Ovary (tissue), 9 donors: Measurements from ENCODE around the gene AKNAD1. TPM values are rescaled to one million over a fixed set of nuclear protein-coding genes. Genes with fewer than 3 reads are reported as not detected.

Source experiments
- DNase-seq, 5 donors: peaks; one replicate each; pipeline ENCODE4 v3.0.0-alpha.2; 2019 to 2020
- H3K27ac ChIP-seq, 2 donors: fragments of 200-600 bp; one replicate each; pipeline versions ENCODE4 v1.5.1 to v1.8.0; 2019 to 2022
- H3K27me3 ChIP-seq: fragments of 200-600 bp; one replicate; pipeline ENCODE4 v1.8.0; 2022
- H3K36me3 ChIP-seq: fragments of 200-600 bp; sonication (generic); one replicate; pipeline ENCODE4 v1.5.1; 2019
- H3K4me1 ChIP-seq: one replicate; pipeline ENCODE4 v1.8.1; 2013; ENCODE audit warnings: mild to moderate bottlenecking, moderate library complexity; ENCODE audit not compliant: insufficient read depth
- H3K4me3 ChIP-seq: fragments of 200-600 bp; sonication (generic); one replicate; pipeline ENCODE4 v1.5.1; 2017
- H3K9me3 ChIP-seq, 2 donors: fragments of 200-600 bp in 1 of 2; sonication (generic) in 1 of 2; one replicate each; pipeline versions ENCODE4 v1.5.1 to v1.8.1; 2013 to 2019; ENCODE audit warnings: mild to moderate bottlenecking in 1 of 2, moderate library complexity in 1 of 2
- CTCF ChIP-seq, 3 donors: fragments of 450-650 bp in 2 of 3; fragments of 200-600 bp in 1 of 3; IDR thresholded peaks; one replicate each; pipeline versions ENCODE4 v1.5.1 to v1.8.0; 2016 to 2022; ENCODE audit warnings: antibody characterized with exemption in 3 of 3, mild to moderate bottlenecking in 1 of 3
- EP300 ChIP-seq: sonication (generic); formaldehyde crosslinking; IDR thresholded peaks from one replicate; pipeline ENCODE4 v1.6.1; 2017; ENCODE audit warnings: antibody characterized with exemption
- POLR2A ChIP-seq: fragments of 450-650 bp; IDR thresholded peaks from one replicate; pipeline ENCODE4 v1.6.1; 2017; ENCODE audit warnings: antibody characterized with exemption, mild to moderate bottlenecking, moderate library complexity
- WGBS, 3 donors: extraction: QIAGEN DNeasy Blood & Tissue Kit in 1 of 3; methylation state at CpG; one replicate each; pipeline versions ENCODE4 v1.1.5 to v1.1.7; 2013 to 2017; 5-methylcytosine and 5-hydroxymethylcytosine counted together
- intact Hi-C, 4 donors: fragments of 100-400 bp; cut with DNase I; formaldehyde crosslinking; loops; one replicate each; pipeline versions ENCODE4 v1.11.0 to v1.15.1; 2022 to 2023
- polyA plus RNA-seq, 2 donors: library from polyadenylated mRNA; stranded (reverse); fragments of 200-250 nt in 1 of 2; fragments of 350-450 nt in 1 of 2; fragmentation: Illumina TruSeq in 1 of 2; extraction: RNeasy Lipid Tissue Mini Kit (QIAGEN cat#74804) in 1 of 2; gene quantifications; one replicate each; pipeline ENCODE4 v1.2.3, GENCODE V29; 2013 to 2014
- total RNA-seq, 7 donors: library from RNA; depleted of rRNA in 2 of 7; stranded (reverse); fragments of >200 nt in 2 of 7; fragmentation: NEBNext Ultra II Directional in 3 of 7; extraction: Animal tissue kit (Norgen Biotek cat#: 25700) in 3 of 7; gene quantifications; one replicate each; pipeline versions ENCODE4 v1.1.0 to v1.2.4, GENCODE V29; 2016 to 2023
- donor health status: DM: no; HTN: no; CAD: no; lungs with moderate emphysema.
- donor health status: DM: no; HTN: no; CAD: no.
- donor health status: Bipolar disorder and iron deficiency.
- donor health status: DM: yes; HTN: yes; CAD: no.
- donor health status: DM: no; HTN: no; CAD: no.
- donor health status: DM: yes; HTN: yes; CAD: no.

Gene AKNAD1
- total and polyA plus RNA-seq, 9 donors: 0.08 to 0.20 TPM; not detected in 7

- no peaks in the 10 kb centered on the region for H3K4me1 ChIP-seq
- intact Hi-C loops: loop anchor here in 1 of 4 donors (2.0 kb wide), 1 partner anchor 53 kb away; no protein-coding TSS in a partner anchor
Measured at GRCh38 chr1:108843390-108844137, 13.3 kb downstream of the AKNAD1 start.

GRCh38 chr1:108842525-108843181 lies 14.2 kb downstream of the AKNAD1 start:
- H3K4me1 ChIP-seq: no peaks in the 10 kb centered on the region
- no peaks in the 10 kb centered on the region for H3K36me3 ChIP-seq
- H3K27me3 ChIP-seq: no peaks in the 10 kb centered on the region
- no peak overlapping the region for H3K27ac ChIP-seq
- DNase-seq: no peak
- TF ChIP-seq EP300: no peak
- no peak for TF ChIP-seq POLR2A
- TF ChIP-seq CTCF (IDR thresholded peaks at IDR 0.05): no peak
- intact Hi-C loops: no loop called here
- H3K4me3 ChIP-seq: no peak overlapping the region
- WGBS, 3 donors: 74 to 77% (median 75%) methylated on average over 3 of the region's 3 CpGs
- no peaks in the 10 kb centered on the region for H3K9me3 ChIP-seq

More at GRCh38 chr1:108843390-108844137, 13.3 kb downstream of the AKNAD1 start:
- Histone ChIP-seq H3K9me3 (no peaks in the 10 kb centered on the region), H3K4me3 (no peak overlapping the region), H3K36me3 (no peaks in the 10 kb centered on the region), H3K27me3 (no peaks in the 10 kb centered on the region), H3K27ac (no peak overlapping the region)
- no peak for DNase-seq
- WGBS, 3 donors: 88 to 91% (median 88%) methylated on average over 3 of the region's 3 CpGs
- TF ChIP-seq CTCF (IDR thresholded peaks at IDR 0.05): no peak
- no peak for TF ChIP-seq EP300
- TF ChIP-seq POLR2A: no peak

- intact Hi-C loops: no loop called here
- Histone ChIP-seq H3K27me3 (no peaks in the 10 kb centered on the region), H3K4me3 (no peak overlapping the region), H3K36me3 (no peaks in the 10 kb centered on the region), H3K27ac (no peak overlapping the region), H3K4me1 (no peaks in the 10 kb centered on the region), H3K9me3 (no peaks in the 10 kb centered on the region)
- WGBS, 3 donors: 13 to 50% (median 20%) methylated on average over 1 of the region's 1 CpG
- TF ChIP-seq EP300: no peak
- no peak for TF ChIP-seq POLR2A
- no peak for DNase-seq
Measured at GRCh38 chr1:108841703-108842102, 15.2 kb downstream of the AKNAD1 start.

GRCh38 chr1:108832929-108833328 lies 24.0 kb downstream of the AKNAD1 start:
- Histone ChIP-seq H3K9me3 (no peaks in the 10 kb centered on the region), H3K4me1 (peaks cover 1% of the 10 kb centered on the region), H3K27ac (no peak overlapping the region), H3K36me3 (no peaks in the 10 kb centered on the region), H3K4me3 (no peak overlapping the region), H3K27me3 (no peaks in the 10 kb centered on the region)
- WGBS, 3 donors: 98 to 100% (median 98%) methylated on average over 2 of the region's 2 CpGs
- TF ChIP-seq POLR2A (no peak), EP300 (no peak), CTCF (IDR thresholded peaks at IDR 0.05) (no peak)
- no peak for DNase-seq
- intact Hi-C loops: loop anchor here in 1 of 4 donors (10.0 kb wide), 1 partner anchor 62 kb away; no protein-coding TSS in a partner anchor

GRCh38 chr1:108831225-108831624 lies 25.7 kb downstream of the AKNAD1 start:
- WGBS, 3 donors: 70 to 80% (median 72%) methylated on average over 2 of the region's 2 CpGs
- H3K4me1 ChIP-seq: peaks cover 1% of the 10 kb centered on the region
- no peaks in the 10 kb centered on the region for H3K36me3 ChIP-seq
- intact Hi-C loops: loop anchor here in 1 of 4 donors (10.0 kb wide), 1 partner anchor 64 kb away; no protein-coding TSS in a partner anchor
- no peak for TF ChIP-seq POLR2A
- TF ChIP-seq CTCF (IDR thresholded peaks at IDR 0.05): no peak
- TF ChIP-seq EP300: no peak
- no peaks in the 10 kb centered on the region for H3K9me3 ChIP-seq
- no peak overlapping the region for H3K27ac ChIP-seq
- DNase-seq: no peak
- no peaks in the 10 kb centered on the region for H3K27me3 ChIP-seq
- no peak overlapping the region for H3K4me3 ChIP-seq
